Neural progenitor cell (in vitro differentiated cells): ENCODE results near the gene TMEM35B. TPM values are rescaled to one million over a fixed set of nuclear protein-coding genes. Genes with fewer than 3 reads are reported as not detected.

Experiments used
- DNase-seq: peaks from one replicate; pipeline ENCODE4 v3.0.0-alpha.2; 2016; ENCODE audit warnings: low spot score
- H2AFZ ChIP-seq: fragments of 200-600 bp; sonication (generic); replicated peaks from 2 replicates; pipeline ENCODE4 v1.6.1; 2016; ENCODE audit warnings: antibody characterized with exemption
- H3F3A ChIP-seq: fragments of 200-600 bp; sonication (generic); 2 replicates; pipeline ENCODE4 v1.6.1; 2016; ENCODE audit warnings: antibody characterized with exemption, low read depth
- H3K27ac ChIP-seq: fragments of 200-600 bp; sonication (generic); 2 replicates; pipeline ENCODE4 v1.5.1; 2016; ENCODE audit warnings: mild to moderate bottlenecking
- H3K27me3 ChIP-seq: fragments of 200-600 bp; sonication (generic); 2 replicates; pipeline ENCODE4 v1.6.1; 2016; ENCODE audit warnings: mild to moderate bottlenecking, moderate library complexity
- H3K36me3 ChIP-seq: fragments of 200-600 bp; sonication (generic); 2 replicates; pipeline ENCODE4 v1.5.1; 2016
- H3K4me1 ChIP-seq: fragments of 200-600 bp; sonication (generic); 2 replicates; pipeline ENCODE4 v1.6.1; 2016; ENCODE audit warnings: mixed run types
- H3K4me2 ChIP-seq: fragments of 200-600 bp; sonication (generic); 2 replicates; pipeline ENCODE4 v1.6.1; 2016
- H3K4me3 ChIP-seq: fragments of 200-600 bp; sonication (generic); 2 replicates; pipeline ENCODE4 v1.5.1; 2016
- H3K79me2 ChIP-seq: fragments of 200-600 bp; sonication (generic); 2 replicates; pipeline ENCODE4 v1.6.1; 2016; ENCODE audit warnings: low read depth
- H3K9ac ChIP-seq: fragments of 200-600 bp; sonication (generic); 2 replicates; pipeline ENCODE4 v1.6.1; 2016
- H3K9me3 ChIP-seq: fragments of 200-600 bp; sonication (generic); 2 replicates; pipeline ENCODE4 v1.5.1; 2016; ENCODE audit warnings: low read depth
- H4K20me1 ChIP-seq: fragments of 200-600 bp; sonication (generic); 2 replicates; pipeline ENCODE4 v1.6.1; 2016; ENCODE audit warnings: low read depth
- H3K27ac Mint-ChIP-seq: 3 replicates; pipeline ENCODE4 v1.8.0; 2021; ENCODE audit warnings: mixed read lengths
- H3K27me3 Mint-ChIP-seq: 2 replicates; pipeline ENCODE4 v1.8.0; 2022; ENCODE audit warnings: low read depth, mild to moderate bottlenecking, inconsistent platforms, moderate library complexity, mixed read lengths; ENCODE audit not compliant: insufficient read depth
- H3K36me3 Mint-ChIP-seq: 3 replicates; pipeline ENCODE4 v1.8.0; 2021; ENCODE audit warnings: mixed read lengths
- H3K4me1 Mint-ChIP-seq: 3 replicates; pipeline ENCODE4 v1.8.0; 2021; ENCODE audit warnings: mixed read lengths
- H3K4me3 Mint-ChIP-seq: 3 replicates; pipeline ENCODE4 v1.8.0; 2021; ENCODE audit warnings: mild to moderate bottlenecking, moderate library complexity, mixed read lengths
- H3K9me3 Mint-ChIP-seq: 3 replicates; pipeline ENCODE4 v1.8.0; 2020; ENCODE audit warnings: mixed read lengths
- EZH2 ChIP-seq: fragments of 200-600 bp; sonication (generic); IDR thresholded peaks from 2 replicates; pipeline ENCODE4 v1.6.1; 2017; ENCODE audit warnings: antibody characterized with exemption, mild to moderate bottlenecking, moderate library complexity
- EZH2phosphoT487 ChIP-seq: fragments of 200-600 bp; sonication (generic); IDR thresholded peaks from 2 replicates; pipeline ENCODE4 v1.6.1; 2017; ENCODE audit warnings: antibody characterized with exemption
- total RNA-seq: library from RNA; depleted of rRNA; stranded (reverse); fragments of >200 nt; gene quantifications from 2 replicates; pipeline ENCODE4 v1.2.3, GENCODE V29; 2015; ENCODE audit warnings: low replicate concordance
- TF ChIP-seq, protein P1 (sequence below): fragments of 200-600 bp; sonication (generic); IDR thresholded peaks from 2 replicates; pipeline ENCODE4 v1.5.1; 2017; ENCODE audit warnings: antibody characterized with exemption, mild to moderate bottlenecking

Gene TMEM35B
- total RNA-seq, 1 donor from 2014 or later = 17.7 TPM

DNA sequence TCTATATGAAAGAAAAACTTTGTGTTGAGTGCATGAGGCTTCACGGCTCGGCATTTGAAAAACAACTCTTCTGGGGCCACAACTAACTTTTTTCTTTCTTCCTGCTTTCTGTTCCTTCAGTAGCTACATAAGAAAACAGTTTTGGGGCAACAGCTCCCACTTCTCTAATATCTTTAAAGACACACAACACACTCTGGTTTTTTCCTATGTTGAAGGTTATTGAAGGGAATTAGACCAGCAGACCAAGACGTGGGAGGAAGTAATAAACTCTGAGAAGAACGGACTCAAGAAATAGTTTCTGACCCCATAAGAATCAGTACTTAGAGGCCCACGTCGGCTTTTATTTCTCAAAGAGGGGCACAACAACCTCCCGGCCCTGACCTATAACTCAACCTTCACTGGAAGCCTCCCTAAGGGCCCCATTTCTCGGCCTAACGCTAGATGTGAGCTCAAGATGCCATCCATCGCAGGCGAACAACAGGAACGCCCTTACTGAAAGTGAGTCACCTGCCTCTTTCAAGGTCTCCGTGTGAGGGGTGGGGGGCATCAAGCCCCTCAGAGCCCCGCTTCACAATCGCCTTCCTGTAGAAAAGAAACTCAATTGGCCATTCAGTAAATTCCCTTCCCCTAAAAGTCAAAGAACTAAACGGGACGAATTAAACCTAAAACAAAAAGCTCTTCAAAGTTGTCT, 45.8 kb upstream of the TMEM35B start:
- peaks cover 13% of the 10 kb centered on the region for H3K9me3 Mint-ChIP-seq
- TF ChIP-seq, protein P1, sequence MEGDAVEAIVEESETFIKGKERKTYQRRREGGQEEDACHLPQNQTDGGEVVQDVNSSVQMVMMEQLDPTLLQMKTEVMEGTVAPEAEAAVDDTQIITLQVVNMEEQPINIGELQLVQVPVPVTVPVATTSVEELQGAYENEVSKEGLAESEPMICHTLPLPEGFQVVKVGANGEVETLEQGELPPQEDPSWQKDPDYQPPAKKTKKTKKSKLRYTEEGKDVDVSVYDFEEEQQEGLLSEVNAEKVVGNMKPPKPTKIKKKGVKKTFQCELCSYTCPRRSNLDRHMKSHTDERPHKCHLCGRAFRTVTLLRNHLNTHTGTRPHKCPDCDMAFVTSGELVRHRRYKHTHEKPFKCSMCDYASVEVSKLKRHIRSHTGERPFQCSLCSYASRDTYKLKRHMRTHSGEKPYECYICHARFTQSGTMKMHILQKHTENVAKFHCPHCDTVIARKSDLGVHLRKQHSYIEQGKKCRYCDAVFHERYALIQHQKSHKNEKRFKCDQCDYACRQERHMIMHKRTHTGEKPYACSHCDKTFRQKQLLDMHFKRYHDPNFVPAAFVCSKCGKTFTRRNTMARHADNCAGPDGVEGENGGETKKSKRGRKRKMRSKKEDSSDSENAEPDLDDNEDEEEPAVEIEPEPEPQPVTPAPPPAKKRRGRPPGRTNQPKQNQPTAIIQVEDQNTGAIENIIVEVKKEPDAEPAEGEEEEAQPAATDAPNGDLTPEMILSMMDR = no peak
- TF ChIP-seq EZH2 (no peak), EZH2phosphoT487 (no peak)

DNA sequence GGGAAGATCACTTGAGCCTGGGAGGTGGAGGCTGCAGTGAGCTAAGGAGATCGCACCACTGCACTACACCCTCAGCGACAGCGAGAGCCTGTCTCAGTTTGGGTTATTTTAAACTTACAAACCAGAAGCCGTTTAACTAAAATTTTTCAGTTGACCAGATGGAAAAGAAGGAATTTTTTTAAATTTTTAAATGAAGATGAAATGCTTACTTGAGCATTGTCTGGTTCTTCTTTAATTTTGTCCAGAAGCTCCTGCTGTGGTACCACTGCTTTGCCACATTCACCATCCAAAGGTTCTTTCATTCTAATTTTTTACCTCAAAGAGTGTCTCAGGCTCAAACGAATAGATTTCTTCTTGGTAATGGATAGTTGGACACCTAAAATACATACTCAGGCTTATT, 45.2 kb upstream of the TMEM35B start:
- Histone ChIP-seq H3K9me3 (peaks cover 11% of the 10 kb centered on the region), H3K79me2 (peaks cover 4% of the 10 kb centered on the region), H3K27me3 (no peaks in the 10 kb centered on the region), H3K4me2 (peak overlapping the region; percentile 86), H4K20me1 (no peaks in the 10 kb centered on the region), H3K9ac (no peak overlapping the region), H3K27ac (no peak overlapping the region), H3K36me3 (no peaks in the 10 kb centered on the region), H2AFZ (no peak overlapping the region), H3K4me1 (peaks cover 7% of the 10 kb centered on the region), H3F3A (peaks cover 21% of the 10 kb centered on the region), H3K4me3 (peak overlapping the region; percentile 84)
- TF ChIP-seq EZH2 = no peak
- TF ChIP-seq, protein P1 = no peak
- no peak for TF ChIP-seq EZH2phosphoT487
- peaks cover 2% of the 10 kb centered on the region for H3K36me3 Mint-ChIP-seq
- H3K4me1 Mint-ChIP-seq = peaks cover 13% of the 10 kb centered on the region
- no peak for DNase-seq
- peak overlapping the region; percentile 98 for H3K4me3 Mint-ChIP-seq
- no peak overlapping the region for H3K27ac Mint-ChIP-seq
- peaks cover 13% of the 10 kb centered on the region for H3K9me3 Mint-ChIP-seq
- H3K27me3 Mint-ChIP-seq = peaks cover 5% of the 10 kb centered on the region

More for the DNA sequence above, 45.8 kb upstream of the TMEM35B start:
- H3K36me3 Mint-ChIP-seq = peaks cover 2% of the 10 kb centered on the region
- peak overlapping the region; percentile 93 for H2AFZ ChIP-seq
- no peak overlapping the region for H3K27ac ChIP-seq
- H3K4me3 Mint-ChIP-seq = peak overlapping the region; percentile 98
- H3K4me1 ChIP-seq = peaks cover 7% of the 10 kb centered on the region
- H3K9me3 ChIP-seq = peaks cover 11% of the 10 kb centered on the region
- no peaks in the 10 kb centered on the region for H3K27me3 ChIP-seq
- H3K4me1 Mint-ChIP-seq = peaks cover 13% of the 10 kb centered on the region
- H3K27me3 Mint-ChIP-seq = peaks cover 5% of the 10 kb centered on the region
- H3K36me3 ChIP-seq = no peaks in the 10 kb centered on the region
- peak; percentile 43 for DNase-seq
- peak overlapping the region; percentile 84 for H3K4me3 ChIP-seq
- peak overlapping the region; percentile 86 for H3K4me2 ChIP-seq
- H3K27ac Mint-ChIP-seq = peak overlapping the region; percentile 100
- peaks cover 21% of the 10 kb centered on the region for H3F3A ChIP-seq
- H3K79me2 ChIP-seq = peaks cover 4% of the 10 kb centered on the region
- peak overlapping the region; percentile 22 for H3K9ac ChIP-seq
- no peaks in the 10 kb centered on the region for H4K20me1 ChIP-seq

DNA sequence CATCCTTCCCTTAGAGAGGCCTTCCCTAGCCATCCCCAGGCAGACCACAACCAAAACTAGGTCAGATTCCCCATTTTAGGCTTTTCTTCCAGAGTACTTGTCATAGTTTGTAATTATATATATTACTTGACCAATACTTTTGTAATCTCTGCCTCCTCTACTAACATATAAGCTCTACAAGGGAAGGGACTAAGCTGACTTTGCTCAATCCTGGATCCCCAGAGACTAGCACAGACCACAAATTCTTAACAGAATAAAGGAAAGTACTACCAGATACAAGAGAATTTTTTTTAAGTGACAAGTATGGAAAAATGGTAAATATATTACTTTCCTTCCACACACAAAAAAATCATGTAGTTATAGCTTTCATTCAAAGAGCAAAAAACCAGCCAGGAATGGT, 44.6 kb upstream of the TMEM35B start:
- no peaks in the 10 kb centered on the region for H3K27me3 ChIP-seq
- no peaks in the 10 kb centered on the region for H4K20me1 ChIP-seq
- H3K4me2 ChIP-seq = no peak overlapping the region
- peaks cover 21% of the 10 kb centered on the region for H3F3A ChIP-seq
- peaks cover 4% of the 10 kb centered on the region for H3K79me2 ChIP-seq
- no peak overlapping the region for H3K9ac ChIP-seq
- Mint-ChIP-seq H3K36me3 (peaks cover 2% of the 10 kb centered on the region), H3K27me3 (peaks cover 5% of the 10 kb centered on the region), H3K4me3 (peak overlapping the region; percentile 98), H3K27ac (no peak overlapping the region), H3K4me1 (peaks cover 13% of the 10 kb centered on the region), H3K9me3 (peaks cover 13% of the 10 kb centered on the region)
- no peak overlapping the region for H3K27ac ChIP-seq
- TF ChIP-seq EZH2phosphoT487 = no peak
- TF ChIP-seq, protein P1 = no peak
- H2AFZ ChIP-seq = no peak overlapping the region
- no peak for DNase-seq
- peaks cover 11% of the 10 kb centered on the region for H3K9me3 ChIP-seq
- H3K36me3 ChIP-seq = no peaks in the 10 kb centered on the region
- H3K4me3 ChIP-seq = no peak overlapping the region
- H3K4me1 ChIP-seq = peaks cover 7% of the 10 kb centered on the region
